NCI-H510A (cell line): ENCODE data around the gene HEMK1.
A peak's percentile ranks its signal among the peaks of the same experiment; 100 is the strongest.

Experiments
- DNase-seq: peaks from one replicate; lab custom pipeline; 2025; lab: John Stamatoyannopoulos, UW

Gene HEMK1

DNA sequence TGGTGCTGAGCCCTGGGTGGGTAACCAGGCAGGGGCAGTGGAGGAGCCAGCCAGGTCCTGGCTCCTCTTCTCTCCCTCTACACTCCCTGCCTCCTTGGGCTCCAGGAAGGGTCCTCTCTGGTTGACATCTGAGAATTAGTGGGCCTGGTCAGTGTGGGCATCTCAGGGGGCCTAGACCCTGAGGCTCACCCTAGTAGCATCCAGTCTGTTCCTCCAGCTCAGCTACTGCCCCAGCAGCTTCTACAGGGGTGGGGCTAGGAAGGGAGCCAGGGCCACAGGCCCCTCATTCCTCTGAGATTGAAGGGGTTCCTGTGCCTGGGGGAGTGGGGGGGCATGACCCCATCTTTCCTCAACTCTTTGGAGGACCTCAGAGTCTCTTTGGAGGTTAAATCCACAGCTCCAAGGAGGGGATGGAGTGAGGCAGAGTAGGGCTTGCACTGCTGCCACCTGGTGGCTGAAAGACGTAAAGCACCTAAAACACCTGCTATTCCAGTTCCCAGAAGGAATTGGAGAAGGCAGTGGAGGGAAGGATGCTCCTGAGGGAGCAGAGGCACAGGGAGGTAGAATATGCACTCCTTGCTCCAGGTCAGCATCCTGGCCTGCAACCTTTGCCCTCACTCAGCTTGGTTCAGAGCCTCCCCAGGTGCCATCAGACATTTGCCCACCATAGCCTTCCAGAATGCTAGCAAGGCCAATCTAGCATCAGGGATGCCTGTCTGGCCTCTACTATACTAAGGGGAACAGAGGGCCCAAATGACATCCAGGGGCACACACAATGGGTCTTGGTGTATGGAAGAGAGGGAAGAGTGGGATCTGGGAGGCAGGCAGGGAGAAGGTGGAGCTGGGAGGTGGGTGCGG lies 26.9 kb upstream of the HEMK1 start:
- no peak for DNase-seq

DNA sequence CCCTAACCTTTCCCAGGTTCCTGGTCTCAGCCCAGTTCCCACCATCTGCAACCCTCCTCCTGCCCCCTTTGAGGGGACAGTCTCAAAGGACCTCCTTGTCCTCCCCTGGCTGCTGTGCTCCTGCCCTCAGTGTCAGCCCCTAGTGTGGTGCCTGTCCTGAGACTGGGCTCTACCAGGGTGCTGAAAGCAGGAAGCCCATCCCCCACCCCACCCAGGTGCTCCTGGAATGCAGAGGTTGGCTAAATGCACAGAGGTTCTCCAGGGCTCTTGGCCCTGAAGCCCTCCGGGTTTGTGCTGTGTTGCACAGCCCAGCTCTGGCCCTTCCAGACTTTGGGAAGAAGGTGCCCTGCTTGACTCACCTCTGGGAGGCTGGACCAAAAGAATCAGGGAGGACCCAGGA lies 23.5 kb upstream of the HEMK1 start:
- DNase-seq: no peak

DNA sequence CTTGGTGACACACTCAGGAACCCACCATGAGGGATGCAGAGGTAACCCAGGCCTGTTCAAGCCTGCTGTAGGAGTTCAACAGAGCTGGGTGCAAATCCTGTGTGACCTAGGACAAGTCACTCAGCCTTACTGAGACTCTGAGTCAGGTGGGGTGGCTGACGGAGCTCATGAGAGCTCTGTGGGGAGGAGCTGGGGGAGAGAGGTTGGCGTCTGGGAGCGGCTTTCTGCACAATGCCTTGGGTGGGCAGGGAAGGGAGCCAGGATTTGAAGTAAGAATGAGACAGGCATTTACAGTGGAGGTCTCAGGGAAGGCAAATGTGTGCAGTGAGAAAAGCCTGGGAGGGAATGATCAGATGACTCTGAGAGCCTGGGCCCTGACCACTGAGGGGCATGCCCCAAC lies 20.1 kb upstream of the HEMK1 start:
- no peak for DNase-seq

DNA sequence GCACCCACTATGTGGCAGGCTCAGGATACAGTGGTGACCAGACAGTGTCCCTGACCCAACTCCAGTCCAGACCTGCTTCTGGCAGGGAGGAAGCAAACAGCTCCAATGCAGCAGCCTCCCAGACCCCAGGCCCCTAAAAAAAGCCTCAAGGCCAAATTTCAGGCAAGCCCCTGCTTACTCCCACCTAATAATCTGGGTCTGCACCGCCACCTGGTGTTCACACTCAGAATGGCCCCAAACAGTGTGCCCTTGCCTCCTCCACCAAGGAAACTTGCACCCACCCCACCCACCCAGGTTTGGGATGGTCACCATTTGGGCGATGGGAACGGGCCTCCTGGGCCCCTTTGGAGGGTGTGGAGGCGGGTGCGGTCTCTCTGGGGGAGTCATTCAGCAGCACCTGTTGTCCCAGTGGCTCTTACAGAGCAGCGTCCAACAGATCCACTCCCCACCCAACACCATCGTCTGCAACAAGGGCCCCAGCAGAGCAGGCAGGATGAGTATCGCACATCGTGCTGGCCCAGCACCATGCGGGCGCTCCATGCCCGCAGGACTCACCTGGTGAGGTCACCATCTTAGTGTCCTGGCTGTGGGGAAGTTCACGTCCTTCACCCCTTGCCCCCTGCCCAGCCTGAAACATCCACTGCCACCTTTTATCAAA lies 19.1 kb upstream of the HEMK1 start:
- no peak for DNase-seq

DNA sequence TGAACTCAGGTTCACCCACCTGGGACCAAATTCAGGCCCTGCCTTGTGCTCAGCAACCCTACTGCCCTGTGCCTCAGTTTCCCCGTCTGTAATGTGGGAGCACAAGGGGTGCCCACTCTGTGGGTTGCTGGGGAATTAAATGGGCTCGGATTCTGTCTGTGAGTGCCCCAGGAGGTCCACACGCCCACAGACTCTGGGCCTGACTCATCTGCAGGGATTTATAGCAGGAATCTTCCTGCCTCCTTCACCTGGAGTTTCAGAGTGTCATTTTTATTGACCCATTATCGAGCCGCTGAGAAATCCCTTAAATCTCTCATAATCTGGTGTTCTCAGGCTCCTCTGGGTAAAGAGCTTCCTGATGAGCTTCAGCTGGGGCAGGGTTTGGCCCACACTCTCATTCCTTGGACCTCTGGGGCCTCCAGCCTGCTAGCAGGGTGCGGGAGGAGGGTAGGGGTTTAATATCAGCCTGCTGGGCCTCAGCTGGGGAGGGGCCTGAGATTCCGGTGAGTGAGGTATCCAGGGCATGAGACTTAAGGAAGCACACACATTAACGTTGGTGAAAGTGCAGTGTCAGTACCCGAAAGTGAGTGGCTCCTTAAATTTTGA lies 18.2 kb upstream of the HEMK1 start:
- no peak for DNase-seq

DNA sequence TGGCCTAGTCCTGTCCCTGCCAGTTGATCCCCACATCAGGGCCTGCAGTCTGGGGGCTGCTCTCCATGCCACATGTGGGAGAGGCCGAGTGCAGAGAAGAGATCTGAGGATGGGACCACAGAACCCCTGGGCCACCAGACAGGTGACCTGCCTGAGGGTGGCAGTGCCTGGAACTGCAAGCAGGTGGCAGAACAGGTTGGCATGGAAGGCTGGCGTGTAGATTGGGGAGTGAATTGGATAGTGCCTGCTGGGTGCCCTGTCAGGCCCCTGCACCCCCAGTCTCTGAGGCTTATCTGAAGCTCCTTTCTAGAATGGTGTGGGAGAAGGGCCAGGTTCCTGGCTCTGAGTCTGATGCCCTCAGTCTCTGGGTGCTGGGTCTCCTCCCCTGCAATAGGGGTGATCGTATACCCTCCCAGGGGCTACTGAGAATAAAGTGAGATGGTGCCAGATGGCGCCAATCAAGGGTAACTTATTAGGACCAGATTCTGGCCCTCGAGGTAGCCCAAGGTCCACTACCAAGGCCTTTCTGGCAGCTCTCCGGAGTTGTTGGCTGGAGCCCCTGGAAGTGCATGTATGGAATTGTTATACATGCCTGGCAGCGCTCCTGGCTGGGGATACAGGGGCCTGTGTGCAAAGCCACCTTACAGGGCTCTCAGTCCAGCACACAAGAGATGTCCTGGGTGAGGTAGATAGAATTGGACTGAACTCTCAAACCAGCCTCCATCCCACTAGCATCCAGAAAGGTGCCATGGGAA lies 17.5 kb upstream of the HEMK1 start:
- DNase-seq: no peak

DNA sequence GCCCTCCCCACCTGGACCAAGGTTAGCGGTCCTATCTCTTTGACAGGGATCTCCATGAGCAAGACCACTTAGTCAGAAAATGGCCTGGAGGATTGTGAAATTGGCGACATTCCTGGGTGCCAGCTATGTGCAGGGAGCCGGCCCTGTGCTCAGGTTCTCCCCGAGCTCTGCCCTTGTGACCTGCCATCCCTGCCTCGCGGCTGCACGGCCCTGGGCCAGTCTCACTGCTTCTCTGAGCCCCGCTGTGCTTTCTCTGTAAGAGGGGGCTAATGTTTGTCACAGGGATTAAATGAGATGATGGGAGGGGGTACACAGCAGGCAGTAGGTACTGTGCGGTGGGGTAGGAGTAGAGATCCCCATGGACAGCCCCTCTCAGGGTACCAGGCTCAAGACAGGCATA lies 16.7 kb upstream of the HEMK1 start:
- no peak for DNase-seq

DNA sequence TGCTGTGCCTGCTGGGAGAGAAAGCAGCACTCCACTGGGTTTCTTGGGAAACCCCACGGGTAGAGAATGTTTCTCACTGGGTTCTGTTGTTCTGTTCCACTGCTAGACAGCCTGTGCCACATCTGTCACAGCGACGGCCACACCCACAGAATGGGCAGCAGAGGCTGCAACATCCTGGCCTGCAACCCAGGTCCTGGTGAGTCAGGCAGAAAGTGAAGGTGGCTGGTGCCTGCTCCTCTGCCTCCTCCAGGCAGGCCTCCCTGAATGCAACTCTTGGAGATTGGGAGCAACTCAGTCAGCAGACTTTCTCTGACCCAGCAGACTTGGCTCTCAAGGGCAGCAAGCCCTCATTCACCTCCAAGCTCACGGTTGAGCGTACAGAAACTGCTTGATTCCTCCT lies 14.8 kb upstream of the HEMK1 start:
- no peak for DNase-seq

DNA sequence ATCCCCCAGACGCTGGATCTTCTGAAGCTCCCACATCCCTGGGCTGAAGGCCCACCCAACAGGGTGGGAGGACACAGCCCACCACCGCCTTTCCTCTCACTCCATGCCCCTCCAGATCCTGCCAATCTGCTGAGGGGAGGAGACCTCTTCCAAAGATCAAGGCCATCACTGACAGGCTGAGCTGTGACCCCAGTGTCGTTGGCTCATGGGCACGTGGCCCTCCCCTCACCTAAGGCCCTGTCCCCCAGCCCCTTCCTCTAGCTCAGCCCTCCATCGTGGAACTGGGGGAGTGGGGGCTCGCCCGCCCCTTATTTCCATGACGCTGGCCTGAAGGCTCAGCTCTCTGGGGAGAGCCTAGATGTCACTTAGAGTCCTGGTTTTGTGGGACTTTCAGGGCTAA lies 12.2 kb upstream of the HEMK1 start:
- no peak for DNase-seq

DNA sequence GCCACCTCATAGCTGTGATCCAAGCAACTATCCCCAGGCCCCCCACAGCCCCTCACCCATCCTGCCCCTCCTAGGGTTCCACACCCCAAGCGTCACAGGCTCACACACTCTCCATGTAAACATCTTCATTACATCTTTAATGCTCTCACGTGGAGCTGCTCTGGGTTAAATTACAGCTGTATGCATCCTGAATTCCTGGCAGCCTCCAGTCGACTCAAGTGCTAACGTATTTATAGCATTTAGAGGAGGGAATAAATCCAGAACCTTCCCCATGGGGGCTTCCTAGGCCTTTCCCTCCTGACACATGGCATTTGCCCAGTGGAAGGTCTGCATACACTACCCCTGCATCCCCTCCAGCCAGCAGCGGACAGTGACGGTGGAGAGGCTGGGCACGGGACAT lies 11.4 kb upstream of the HEMK1 start:
- no peak for DNase-seq

DNA sequence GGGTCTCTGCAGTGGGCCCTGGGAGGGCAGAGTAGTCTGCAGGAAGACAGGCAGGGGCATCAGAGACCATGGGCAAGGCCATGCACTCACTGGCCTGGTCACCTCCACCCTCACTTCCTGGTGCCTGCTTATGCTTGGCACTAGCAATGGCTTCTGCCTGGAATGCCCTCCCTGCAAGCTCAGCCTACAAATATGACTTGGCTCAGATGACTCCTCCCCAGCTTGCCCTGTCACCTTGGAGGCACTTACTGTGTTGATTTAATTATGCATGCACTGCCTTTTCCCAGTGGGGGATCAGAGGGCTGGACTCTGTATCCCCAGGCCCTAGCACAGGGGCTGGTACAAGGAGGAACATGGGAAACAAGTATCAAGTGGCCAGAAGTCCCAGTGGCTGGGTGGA lies 9.6 kb upstream of the HEMK1 start:
- no peak for DNase-seq

DNA sequence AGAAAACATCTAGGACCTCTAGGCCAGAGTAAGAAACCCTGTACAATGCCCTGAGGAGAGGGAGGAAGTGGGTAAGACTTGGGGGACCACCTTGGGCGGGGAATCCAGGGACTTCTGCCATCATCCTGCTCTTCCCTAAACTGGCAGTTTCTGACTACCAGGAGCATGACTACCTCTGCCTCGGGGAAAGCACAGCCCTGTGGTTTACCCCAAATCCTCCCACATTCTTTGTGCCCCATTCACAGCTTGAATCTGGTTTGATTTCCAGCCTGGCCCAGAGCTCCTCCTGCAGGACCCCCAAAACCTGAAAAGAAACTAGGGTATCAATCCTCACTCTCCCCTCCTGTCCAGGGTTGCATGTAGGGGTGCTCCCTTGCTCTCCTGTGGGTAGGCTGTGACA lies 6.5 kb upstream of the HEMK1 start:
- DNase-seq: no peak

DNA sequence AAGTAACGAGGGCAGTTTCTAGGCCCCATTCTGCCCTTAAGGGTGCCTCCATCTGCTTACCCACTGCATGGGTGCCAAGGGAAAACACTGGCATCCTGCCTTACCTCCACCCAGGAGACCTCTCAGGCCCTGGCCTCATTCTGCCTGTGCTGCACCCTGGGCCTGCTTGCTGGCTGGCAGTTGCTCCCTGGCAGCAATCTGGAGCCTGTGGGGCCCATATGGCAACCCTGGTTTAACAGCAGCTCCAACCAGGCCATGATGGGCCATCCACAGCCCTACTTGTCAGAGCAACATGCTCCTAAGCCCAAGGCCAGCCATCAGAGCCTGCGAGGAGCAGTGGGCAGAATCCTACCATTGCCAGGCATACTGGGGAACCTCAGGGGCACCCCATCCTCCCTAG lies 5.5 kb upstream of the HEMK1 start:
- no peak for DNase-seq

DNA sequence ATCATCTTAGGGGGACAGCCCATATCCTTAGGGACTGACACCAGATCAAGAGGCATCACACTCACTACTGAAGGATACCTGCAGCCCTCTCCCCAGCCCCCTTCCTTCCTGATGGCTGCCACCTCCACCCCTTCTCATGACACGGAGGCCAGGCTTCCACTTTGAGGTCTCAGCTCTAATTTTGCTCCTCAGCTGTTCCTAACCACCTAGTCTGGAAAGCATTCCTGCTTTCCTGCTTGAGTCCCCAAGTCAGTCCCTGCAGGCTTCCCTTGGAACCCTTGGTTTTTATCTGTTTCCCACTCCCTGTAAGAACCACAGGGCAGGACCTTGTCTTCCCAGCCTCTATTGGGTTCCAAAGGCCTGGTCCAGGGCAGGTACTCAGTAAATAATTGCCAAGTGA lies 5.0 kb upstream of the HEMK1 start:
- DNase-seq: no peak

DNA sequence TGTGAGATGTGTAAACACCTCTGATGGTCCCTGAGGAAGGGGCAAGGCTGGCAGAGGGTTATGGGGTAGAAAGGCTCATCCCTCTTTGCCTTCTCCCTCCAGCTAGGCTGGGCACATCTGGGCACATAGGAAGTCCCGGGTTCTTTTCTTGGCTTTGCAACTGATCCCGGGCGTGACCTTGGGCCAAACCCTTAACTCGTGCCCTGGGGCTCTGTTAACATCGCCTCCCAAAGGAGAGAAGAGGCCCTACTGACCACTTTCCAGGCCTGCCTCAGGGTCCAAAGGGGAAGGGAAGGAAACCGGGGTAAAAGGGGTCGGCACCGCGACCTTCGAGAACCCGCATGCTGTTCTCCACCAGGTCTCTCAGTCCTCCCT lies 2.3 kb upstream of the HEMK1 start:
- no peak for DNase-seq

DNA sequence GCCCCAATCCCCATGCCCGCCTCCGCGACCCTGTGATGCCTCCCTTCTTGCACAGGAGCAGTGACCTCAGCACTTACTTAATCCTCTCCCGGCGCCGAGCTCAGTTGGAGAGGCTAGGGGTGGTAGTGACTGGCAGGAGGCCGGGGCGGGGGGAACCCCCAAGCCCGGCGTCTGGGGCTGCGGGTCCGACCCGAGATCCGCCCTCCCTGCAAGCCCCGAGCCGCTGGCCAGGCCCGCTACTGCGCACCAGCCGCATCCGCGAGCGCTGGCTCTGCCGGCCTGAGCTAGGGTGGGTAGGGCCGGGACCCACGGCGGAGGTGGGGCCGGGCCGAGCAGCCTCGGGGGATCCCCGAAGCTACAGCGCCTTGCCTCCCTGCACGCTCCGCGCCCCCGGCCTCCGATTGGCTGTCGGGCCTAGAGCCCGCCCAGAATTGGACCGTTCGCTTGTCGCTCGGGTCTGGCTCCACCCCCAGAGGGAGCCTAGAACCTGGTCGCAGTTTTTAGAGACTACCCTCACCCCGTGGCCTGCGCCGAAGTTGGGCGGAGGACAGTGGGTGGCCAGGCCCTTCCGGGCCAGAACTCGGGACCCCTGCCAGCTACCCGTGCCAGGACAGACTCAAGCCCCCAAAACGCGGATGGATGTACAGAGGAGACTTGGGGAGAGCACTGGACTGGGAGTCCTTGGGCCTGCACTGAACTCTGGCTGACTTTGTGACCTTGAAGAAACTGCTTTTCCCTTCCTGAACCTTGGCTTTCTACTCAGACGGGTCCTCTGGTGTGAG lies 1.7 kb upstream of the HEMK1 start, which contains the start of gene C3orf18:
Gene C3orf18, minus strand, starts transcription at position 362 of the 782 bp plus-strand sequence. CDS start 2,048 bp downstream, outside the sequence.
- DNase-seq: peak; percentile 66

DNA sequence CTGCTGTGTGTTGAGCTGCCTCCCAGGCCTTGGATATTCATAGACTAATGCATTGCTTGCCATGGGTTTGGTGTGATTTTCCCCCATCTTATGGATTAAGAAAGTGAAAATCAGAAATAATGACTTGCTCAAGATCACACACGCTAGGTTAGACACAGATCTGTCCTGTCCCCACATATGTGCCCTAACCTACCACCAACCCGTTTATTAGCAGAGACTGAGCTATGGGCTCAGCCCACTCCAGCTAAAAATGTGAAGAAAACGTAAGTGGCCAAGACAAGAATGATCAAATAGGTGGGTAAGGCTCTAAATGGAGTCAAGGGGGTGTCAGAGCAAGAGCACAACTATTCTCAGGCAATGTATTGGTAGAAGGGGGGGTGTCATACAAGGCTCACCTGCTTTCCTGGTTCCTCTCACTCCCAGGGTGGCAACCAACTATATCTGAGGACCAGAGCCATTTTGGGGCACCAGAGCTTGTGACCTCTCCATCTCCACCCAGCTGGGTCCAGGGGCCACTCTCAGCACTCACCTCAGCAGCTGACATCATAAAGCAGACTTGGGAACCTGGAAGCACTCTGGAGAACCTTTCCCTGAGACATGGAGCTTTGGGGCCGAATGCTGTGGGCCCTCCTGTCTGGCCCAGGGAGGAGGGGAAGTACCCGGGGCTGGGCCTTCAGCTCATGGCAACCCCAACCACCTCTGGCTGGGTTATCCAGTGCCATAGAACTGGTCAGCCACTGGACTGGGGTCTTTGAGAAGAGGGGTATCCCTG lies 1.4 kb downstream of the HEMK1 start:
- no peak for DNase-seq

DNA sequence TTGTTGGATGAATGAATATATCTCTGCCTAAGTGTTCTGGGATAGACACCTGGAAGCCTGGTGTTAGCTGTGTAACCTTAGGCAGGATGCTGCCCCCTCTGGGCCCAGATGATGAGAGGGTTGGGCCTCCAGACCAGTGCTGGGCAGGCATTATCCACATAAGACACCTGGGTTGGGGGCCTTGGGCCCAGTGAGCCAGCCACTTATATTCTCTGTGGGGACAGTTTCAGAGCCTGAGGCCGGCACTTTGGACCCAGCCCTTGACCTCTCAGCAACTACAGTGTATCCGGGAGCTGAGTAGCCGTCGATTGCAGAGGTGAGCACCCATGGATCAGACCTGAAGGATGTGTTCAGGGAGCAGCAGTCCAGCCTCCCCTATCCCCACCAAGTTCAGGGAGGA lies 2.2 kb downstream of the HEMK1 start:
- DNase-seq: no peak

DNA sequence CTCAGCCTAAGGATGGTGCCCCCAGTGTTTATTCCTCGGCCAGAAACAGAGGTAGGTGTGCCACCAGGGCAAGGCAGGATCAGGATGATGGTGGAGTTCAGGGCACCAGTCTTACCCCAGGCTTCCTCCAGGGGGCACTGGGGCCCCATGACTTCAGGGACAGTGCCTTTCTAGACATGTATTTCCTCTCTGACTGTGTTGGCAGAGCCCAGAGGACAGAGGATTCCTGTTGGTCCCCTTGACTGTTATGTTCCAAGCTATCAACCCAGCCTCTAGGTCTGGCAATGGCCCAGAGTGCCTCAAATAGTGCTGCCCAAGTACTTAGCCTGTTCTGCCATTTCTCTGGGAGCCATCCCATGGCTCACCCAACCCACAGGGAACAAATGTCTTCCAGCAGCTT lies 2.8 kb downstream of the HEMK1 start:
- DNase-seq: no peak

DNA sequence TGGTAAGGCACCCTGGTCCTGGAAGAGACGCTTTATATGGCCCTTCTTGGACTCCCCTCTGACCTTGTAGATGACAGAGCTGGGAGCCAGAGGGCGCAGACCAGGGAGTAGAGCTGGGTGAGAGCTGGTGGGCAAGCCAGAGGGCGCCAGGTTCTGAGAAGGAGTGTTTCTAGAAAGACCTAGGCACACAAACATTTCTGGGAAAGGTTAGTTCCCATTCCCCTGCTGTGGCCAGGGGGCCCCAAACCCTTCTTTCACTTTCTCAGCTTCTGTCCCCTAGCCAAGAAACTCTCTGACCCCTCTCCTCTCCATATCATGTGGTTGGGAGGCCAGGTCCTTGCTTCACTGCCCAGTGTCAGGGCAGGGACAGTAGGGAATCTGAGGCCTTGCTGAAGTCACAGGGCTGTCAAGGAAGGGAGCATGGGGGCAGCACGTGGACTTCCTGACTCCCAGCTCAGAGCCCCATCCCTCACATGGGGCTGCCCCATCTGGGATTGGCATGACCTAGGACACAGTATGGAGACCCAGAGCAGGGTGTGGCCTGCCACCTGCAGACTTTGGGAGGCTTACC lies 3.6 kb downstream of the HEMK1 start:
- DNase-seq: no peak
